ENCODE data around the gene C16orf96.

The C16orf96 gene

GRCh38 chr16:4602331-4602730, 46.2 kb downstream of the C16orf96 start:
- no peak for DNase-seq

- DNase-seq, result no peak
Measured at GRCh38 chr16:4603624-4604170, 47.6 kb downstream of the C16orf96 start.

GRCh38 chr16:4604401-4604800, 48.3 kb downstream of the C16orf96 start:
- DNase-seq, result no peak

GRCh38 chr16:4606354-4606753, 50.2 kb downstream of the C16orf96 start:
- DNase-seq, result no peak

GRCh38 chr16:4607841-4608703, 51.9 kb downstream of the C16orf96 start:
- no peak for DNase-seq

GRCh38 chr16:4608704-4608980, 52.5 kb downstream of the C16orf96 start:
- no peak for DNase-seq

GRCh38 chr16:4609200-4610010, 53.3 kb downstream of the C16orf96 start:
- no peak for DNase-seq

GRCh38 chr16:4610011-4611005, 54.2 kb downstream of the C16orf96 start:
- no peak for DNase-seq

- no peak for DNase-seq
Measured at GRCh38 chr16:4611337-4612021, 55.3 kb downstream of the C16orf96 start.

GRCh38 chr16:4612474-4612931, 56.4 kb downstream of the C16orf96 start:
- DNase-seq, result no peak

- no peak for DNase-seq
Measured at GRCh38 chr16:4612977-4613635, 57.0 kb downstream of the C16orf96 start.

GRCh38 chr16:4613636-4614570, 57.8 kb downstream of the C16orf96 start:
- peak; percentile 10 for DNase-seq

- DNase-seq, result peak; percentile 68
Measured at GRCh38 chr16:4614571-4615383, 58.6 kb downstream of the C16orf96 start, which contains the start of gene UBALD1. Gene UBALD1, minus strand, starts transcription at chr16:4614888. Its CDS starts 91 bp downstream, at chr16:4614797.

GRCh38 chr16:4615384-4616046, 59.4 kb downstream of the C16orf96 start:
- no peak for DNase-seq

GRCh38 chr16:4616047-4616811, 60.1 kb downstream of the C16orf96 start:
- peak; percentile 99 for DNase-seq

- DNase-seq, result no peak
Measured at GRCh38 chr16:4617880-4618279, 61.7 kb downstream of the C16orf96 start.

- DNase-seq, result no peak
Measured at GRCh38 chr16:4618645-4619418, 62.7 kb downstream of the C16orf96 start.
